Small intestine (tissue), 16 donors: ENCODE measurements around the gene NEMP1. TPM values are rescaled to one million over a fixed set of nuclear protein-coding genes. Genes with fewer than 3 reads are reported as not detected.

Experiments used
- DNase-seq, 2 donors: peaks; one replicate each; pipeline versions ENCODE4 v3.0.0 to v3.0.0-alpha.2; 2013
- FAIRE-seq: peaks from 2 replicates; lab custom pipeline; 2012; peaks lifted over from hg19 to GRCh38; lab: Jason Lieb, UNC
- H3K27ac ChIP-seq, 3 donors: one replicate each; pipeline ENCODE4 v1.5.1; 2013; ENCODE audit warnings: low read length in 2 of 3, mild to moderate bottlenecking in 2 of 3, control low read depth in 1 of 3, inconsistent platforms in 1 of 3, low read depth in 1 of 3, moderate library complexity in 1 of 3
- H3K27me3 ChIP-seq, 3 donors: one replicate each; pipeline ENCODE4 v1.6.1; 2013; ENCODE audit warnings: low read length in 3 of 3, inconsistent platforms in 1 of 3; ENCODE audit not compliant: control insufficient read depth in 3 of 3, insufficient read depth in 3 of 3
- H3K36me3 ChIP-seq, 3 donors: one replicate each; pipeline ENCODE4 v1.6.1; 2013; ENCODE audit warnings: low read length in 3 of 3, inconsistent platforms in 1 of 3, low read depth in 1 of 3, mild to moderate bottlenecking in 1 of 3, moderate library complexity in 1 of 3; ENCODE audit not compliant: control insufficient read depth in 3 of 3, insufficient read depth in 2 of 3
- H3K4me1 ChIP-seq, 3 donors: one replicate each; pipeline ENCODE4 v1.6.1; 2013; ENCODE audit warnings: low read length in 2 of 3, inconsistent platforms in 1 of 3, low read depth in 1 of 3, mild to moderate bottlenecking in 1 of 3, moderate library complexity in 1 of 3; ENCODE audit not compliant: control insufficient read depth in 3 of 3, insufficient read depth in 2 of 3
- H3K4me3 ChIP-seq, 3 donors: one replicate each; pipeline ENCODE4 v1.5.1; 2013; ENCODE audit warnings: low read length in 3 of 3, control low read depth in 1 of 3, inconsistent platforms in 1 of 3, low read depth in 1 of 3, mild to moderate bottlenecking in 1 of 3, moderate library complexity in 1 of 3
- H3K9me3 ChIP-seq, 2 donors: one replicate each; pipeline ENCODE4 v1.6.1; 2013; ENCODE audit warnings: low read depth in 1 of 2, low read length in 1 of 2; ENCODE audit not compliant: control insufficient read depth in 2 of 2, insufficient read depth in 1 of 2
- WGBS, 3 donors: extraction: QIAGEN DNeasy Blood & Tissue Kit; methylation state at CpG; one replicate each; pipeline ENCODE4 v1.1.7; 2013; 5-methylcytosine and 5-hydroxymethylcytosine counted together
- long read RNA-seq, 10 donors: transcript quantifications; one replicate each; lab custom pipeline, GENCODE V29; 2026
- polyA plus RNA-seq, 4 donors: library from polyadenylated mRNA; stranded (reverse) in 3 of 4; unstranded in 1 of 4; fragments of 200-250 nt in 3 of 4; fragments of 120-200 nt in 1 of 4; gene quantifications; one replicate each; pipeline versions ENCODE4 v1.2.1 to v1.2.3, GENCODE V29; 2013
- donor health status: healthy with polysubstance abuse.
- donor health status: control.
- donor health status: control.
- donor health status: Bipolar disorder and iron deficiency.
- donor health status: healthy.

NEMP1 gene
- 10 to 100 TPM in 1 of 4 donors, 1 to 10 TPM in 1, under 1 TPM in 2; 0.45 to 11.6 (median 2.1) TPM for polyA plus RNA-seq
- long read RNA-seq, donor 1, full-length matches to known transcripts, result 4 of 4 reads
- long read RNA-seq, donor 1, partial matches to known transcripts, result 0 of 4 reads
- long read RNA-seq, donor 1, other reads (novel, unspliced or antisense), result 0 of 4 reads
- long read RNA-seq, donor 2, result 0 reads
- long read RNA-seq, donor 3, result 0 reads
- long read RNA-seq, donor 4, result 0 reads
- long read RNA-seq, donor 5, result 0 reads
- long read RNA-seq, donor 6, full-length matches to known transcripts, result 1 of 1 reads
- long read RNA-seq, donor 6, partial matches to known transcripts, result 0 of 1 reads
- long read RNA-seq, donor 6, other reads (novel, unspliced or antisense), result 0 of 1 reads
- long read RNA-seq, donor 7, result 0 reads
- long read RNA-seq, donor 8, result 0 reads
- long read RNA-seq, donor 9, full-length matches to known transcripts, result 1 of 1 reads
- long read RNA-seq, donor 9, partial matches to known transcripts, result 0 of 1 reads
- long read RNA-seq, donor 9, other reads (novel, unspliced or antisense), result 0 of 1 reads
- long read RNA-seq, donor 10, full-length matches to known transcripts, result 1 of 1 reads
- long read RNA-seq, donor 10, partial matches to known transcripts, result 0 of 1 reads
- long read RNA-seq, donor 10, other reads (novel, unspliced or antisense), result 0 of 1 reads

- Histone ChIP-seq H3K36me3 (peaks cover 0 to 9% (median 0%) of the 10 kb centered on the region in 3 donors), H3K27ac (peak within 1 kb of the TSS; percentile 12 to 84 (median 83)), H3K9me3 (no peaks in the 10 kb centered on the region), H3K4me3 (peak within 1 kb of the TSS; percentile 70 to 78 (median 73)), H3K4me1 (peaks cover 0 to 5% (median 4%) of the 10 kb centered on the region in 3 donors), H3K27me3 (no peaks in the 10 kb centered on the region)
- 0 to 1% (median 0%) methylated on average over 38 to 39 of the region's 39 CpGs for WGBS, 3 donors
- FAIRE-seq (peak; percentile 93), DNase-seq (peak; percentile 99 to 100)
These were observed at the start of gene NEMP1 for GRCh38 chr12:57078519-57079404. Gene NEMP1 (minus strand): TSS chr12:57078791. CDS start chr12:57078745, 46 bp downstream.

GRCh38 chr12:57127726-57128518 lies 49.3 kb upstream of the NEMP1 start, which contains the start of gene LRP1:
Gene LRP1 (plus strand): TSS chr12:57128483. CDS start chr12:57128965, 482 bp downstream.
- 0 to 1% (median 0%) methylated on average over 47 to 57 of the region's 57 CpGs for WGBS, 3 donors
- H3K27me3 ChIP-seq, result no peaks in the 10 kb centered on the region
- H3K9me3 ChIP-seq, result no peaks in the 10 kb centered on the region
- peaks cover 1 to 42% (median 11%) of the 10 kb centered on the region in 3 donors for H3K4me1 ChIP-seq
- DNase-seq (peak; percentile 84 to 93), FAIRE-seq (no peak)
- peaks cover 0 to 16% (median 0%) of the 10 kb centered on the region in 3 donors for H3K36me3 ChIP-seq
- H3K4me3 ChIP-seq, result peak within 1 kb of the TSS; percentile 66 to 78 (median 76)
- H3K27ac ChIP-seq, result peak within 1 kb of the TSS; percentile 90 to 99 (median 97)

- H3K9me3 ChIP-seq, result no peaks in the 10 kb centered on the region
- peaks cover 0 to 10% (median 0%) of the 10 kb centered on the region in 3 donors for H3K36me3 ChIP-seq
- H3K4me3 ChIP-seq, result peak overlapping the region; percentile 49 to 78 (median 76)
- H3K4me1 ChIP-seq, result peaks cover 1 to 36% (median 11%) of the 10 kb centered on the region in 3 donors
- no peak for FAIRE-seq
- DNase-seq, result peak; percentile 93 to 96
- no peaks in the 10 kb centered on the region for H3K27me3 ChIP-seq
- 2 to 6% (median 4%) methylated on average over 26 of the region's 26 CpGs for WGBS, 3 donors
- H3K27ac ChIP-seq, result peak overlapping the region; percentile 90 to 99 (median 97)
These were observed 48.6 kb upstream of the NEMP1 start for GRCh38 chr12:57127101-57127725.

- Histone ChIP-seq H3K4me3 (peak overlapping the region in 1 of 3 donors; percentile 76), H3K27me3 (no peaks in the 10 kb centered on the region), H3K36me3 (peaks cover 0 to 3% (median 0%) of the 10 kb centered on the region in 3 donors), H3K4me1 (peaks cover 1 to 30% (median 8%) of the 10 kb centered on the region in 3 donors), H3K9me3 (no peaks in the 10 kb centered on the region), H3K27ac (peak overlapping the region; percentile 90 to 99 (median 97))
- 22 to 45% (median 45%) methylated on average over 7 of the region's 7 CpGs for WGBS, 3 donors
- FAIRE-seq (no peak), DNase-seq (peak in 1 of 2 donors; percentile 39)
These were observed 48.0 kb upstream of the NEMP1 start for GRCh38 chr12:57126561-57126960.

GRCh38 chr12:57126061-57126460 lies 47.5 kb upstream of the NEMP1 start:
- no peak for DNase-seq
- Histone ChIP-seq H3K4me3 (no peak overlapping the region), H3K27ac (no peak overlapping the region)

GRCh38 chr12:57124261-57124877 lies 45.8 kb upstream of the NEMP1 start:
- no peak overlapping the region for H3K27ac ChIP-seq
- 12 to 15% (median 14%) methylated on average over 10 of the region's 10 CpGs for WGBS, 3 donors
- no peak for FAIRE-seq

More at GRCh38 chr12:57126061-57126460, 47.5 kb upstream of the NEMP1 start:
- peaks cover 1 to 25% (median 4%) of the 10 kb centered on the region in 3 donors for H3K4me1 ChIP-seq
- no peak for FAIRE-seq
- no peaks in the 10 kb centered on the region for H3K9me3 ChIP-seq
- 83 to 90% (median 85%) methylated on average over 11 of the region's 11 CpGs for WGBS, 3 donors
- H3K27me3 ChIP-seq, result no peaks in the 10 kb centered on the region
- peaks cover 0 to under 1% (median 0%) of the 10 kb centered on the region in 3 donors for H3K36me3 ChIP-seq

GRCh38 chr12:57123813-57124212 lies 45.2 kb upstream of the NEMP1 start:
- Histone ChIP-seq H3K27ac (no peak overlapping the region), H3K27me3 (no peaks in the 10 kb centered on the region), H3K4me3 (no peak overlapping the region), H3K9me3 (no peaks in the 10 kb centered on the region), H3K4me1 (peaks cover 0 to 12% (median 0%) of the 10 kb centered on the region in 3 donors), H3K36me3 (no peaks in the 10 kb centered on the region)
- 47 to 60% (median 52%) methylated on average over 2 of the region's 2 CpGs for WGBS, 3 donors
- no peak for FAIRE-seq
- no peak for DNase-seq

More at GRCh38 chr12:57124261-57124877, 45.8 kb upstream of the NEMP1 start:
- H3K36me3 ChIP-seq, result no peaks in the 10 kb centered on the region
- peaks cover 0 to 12% (median 0%) of the 10 kb centered on the region in 3 donors for H3K4me1 ChIP-seq
- H3K27me3 ChIP-seq, result no peaks in the 10 kb centered on the region
- no peak overlapping the region for H3K4me3 ChIP-seq
- DNase-seq, result peak; percentile 83 to 84
- no peaks in the 10 kb centered on the region for H3K9me3 ChIP-seq
